Erythroblast (primary cell): ENCODE results near the gene SUV39H2.

Experiments
- GATA1 ChIP-seq: IDR thresholded peaks from 2 replicates; pipeline ENCODE4 v1.6.1; 2011; ENCODE audit warnings: low read depth, mild to moderate bottlenecking, control low read depth, low read length, moderate library complexity
- POLR2A ChIP-seq: IDR thresholded peaks from 2 replicates; pipeline ENCODE4 v1.6.1; 2011; ENCODE audit warnings: mild to moderate bottlenecking, low read length

DNA sequence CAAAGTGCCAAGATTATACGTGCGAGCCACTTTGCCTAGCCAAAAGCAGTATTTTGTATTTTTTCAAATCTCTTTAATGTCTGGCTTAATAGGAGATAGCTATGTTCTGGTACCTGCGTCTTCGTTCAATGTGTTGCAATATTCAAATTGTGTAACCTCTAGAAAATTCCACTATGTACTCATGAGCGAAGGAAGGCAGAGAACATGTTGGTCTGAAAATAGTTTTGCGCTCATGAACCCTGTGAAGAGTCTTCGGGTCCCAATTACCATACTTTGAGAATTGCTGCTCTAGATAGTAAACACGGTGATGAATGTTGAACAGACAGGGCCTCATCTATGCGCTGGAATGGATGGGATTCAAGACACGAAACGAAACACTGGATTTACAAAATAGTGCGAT lies 2.7 kb upstream of the SUV39H2 start:
- TF ChIP-seq POLR2A = no peak
- TF ChIP-seq GATA1 = no peak
